Lower lobe of right lung (tissue), 2 donors: ENCODE data around the gene ANKRD33B. TPM values are rescaled to one million over a fixed set of nuclear protein-coding genes. Genes with fewer than 3 reads are reported as not detected.

Experiments
- ATAC-seq, 2 donors: fragments of 200-7000 bp; cut with Tn5 transposase; one replicate each; pipeline ENCODE4 v1.9.1; 2020 to 2022; ENCODE audit warnings: mild to moderate bottlenecking in 2 of 2, moderate library complexity in 2 of 2
- DNase-seq: peaks from one replicate; pipeline ENCODE4 v3.0.0-alpha.2; 2020
- H3K27ac ChIP-seq: fragments of 200-600 bp; one replicate; pipeline ENCODE4 v1.8.0; 2022
- H3K27me3 ChIP-seq: fragments of 200-600 bp; one replicate; pipeline ENCODE4 v1.8.0; 2022; ENCODE audit warnings: low read depth
- H3K36me3 ChIP-seq: fragments of 200-600 bp; one replicate; pipeline ENCODE4 v1.8.0; 2022; ENCODE audit warnings: mild to moderate bottlenecking
- H3K4me1 ChIP-seq: fragments of 200-600 bp; one replicate; pipeline ENCODE4 v1.8.0; 2022
- H3K4me3 ChIP-seq: fragments of 200-600 bp; one replicate; pipeline ENCODE4 v1.8.0; 2022; ENCODE audit warnings: mild to moderate bottlenecking
- H3K9me3 ChIP-seq: fragments of 200-600 bp; one replicate; pipeline ENCODE4 v1.8.0; 2022
- intact Hi-C: fragments of 100-400 bp; cut with DNase I; formaldehyde crosslinking; loops from one replicate; pipeline ENCODE4 v1.11.0; 2022
- total RNA-seq: library from RNA; stranded (reverse); fragmentation: NEBNext Ultra II Directional; extraction: Animal tissue kit (Norgen Biotek cat#: 25700); gene quantifications from one replicate; pipeline ENCODE4 v1.2.1, GENCODE V29; 2021
- TF ChIP-seq, protein P1 (sequence below): fragments of 200-600 bp; IDR thresholded peaks from one replicate; pipeline ENCODE4 v1.8.0; 2022; ENCODE audit warnings: antibody characterized with exemption, mild to moderate bottlenecking
- donor health status: DM: no; HTN: yes; CAD: no; lungs with severe emphysema.

ANKRD33B gene
- total RNA-seq, 1 donor from 2014 or later = 5.8 TPM

DNA sequence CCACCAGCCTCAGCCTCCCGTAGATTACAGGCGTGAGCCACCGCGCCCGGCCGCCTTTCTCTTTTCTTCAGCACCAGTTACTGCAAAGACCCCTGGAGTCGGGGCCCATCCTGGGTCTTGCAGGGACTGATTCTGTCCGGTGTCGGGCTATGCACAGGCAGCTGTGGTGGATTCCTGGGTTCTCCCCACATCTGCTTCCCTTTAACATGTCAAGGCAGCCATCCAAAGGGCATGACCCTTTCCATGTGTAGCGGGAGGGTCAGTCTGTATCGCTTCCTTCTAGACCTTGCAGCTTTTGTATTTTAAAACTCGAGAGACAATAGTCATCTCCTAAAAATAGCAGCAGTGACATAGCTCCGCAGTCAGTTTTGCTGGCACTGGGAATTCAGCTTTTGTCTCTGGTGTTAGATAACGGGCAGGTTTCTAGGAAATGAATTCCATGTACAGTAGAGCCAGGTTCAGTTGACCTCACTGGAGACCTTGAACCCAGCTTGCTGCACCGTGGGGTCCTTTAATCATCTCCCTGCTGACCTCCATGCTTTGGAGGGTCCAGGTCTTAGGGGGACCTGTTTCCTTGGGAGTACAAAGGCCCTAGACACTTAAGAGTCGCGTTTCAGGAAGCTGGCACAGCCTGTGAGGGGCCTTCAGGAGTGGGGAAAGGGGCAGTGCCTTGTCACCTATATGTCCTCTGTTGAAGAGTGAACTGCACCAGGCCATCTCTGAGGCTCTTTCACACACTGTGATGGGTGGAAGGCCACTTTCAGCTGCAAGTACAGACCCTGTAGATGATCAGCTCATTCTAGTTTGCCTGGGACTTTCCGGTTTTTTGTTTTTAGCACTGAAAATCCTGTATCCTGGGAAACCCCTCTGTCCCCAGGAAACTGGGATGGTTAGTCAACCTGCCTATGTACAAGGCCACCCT, 13.8 kb downstream of the ANKRD33B start:
- TF ChIP-seq, protein P1, sequence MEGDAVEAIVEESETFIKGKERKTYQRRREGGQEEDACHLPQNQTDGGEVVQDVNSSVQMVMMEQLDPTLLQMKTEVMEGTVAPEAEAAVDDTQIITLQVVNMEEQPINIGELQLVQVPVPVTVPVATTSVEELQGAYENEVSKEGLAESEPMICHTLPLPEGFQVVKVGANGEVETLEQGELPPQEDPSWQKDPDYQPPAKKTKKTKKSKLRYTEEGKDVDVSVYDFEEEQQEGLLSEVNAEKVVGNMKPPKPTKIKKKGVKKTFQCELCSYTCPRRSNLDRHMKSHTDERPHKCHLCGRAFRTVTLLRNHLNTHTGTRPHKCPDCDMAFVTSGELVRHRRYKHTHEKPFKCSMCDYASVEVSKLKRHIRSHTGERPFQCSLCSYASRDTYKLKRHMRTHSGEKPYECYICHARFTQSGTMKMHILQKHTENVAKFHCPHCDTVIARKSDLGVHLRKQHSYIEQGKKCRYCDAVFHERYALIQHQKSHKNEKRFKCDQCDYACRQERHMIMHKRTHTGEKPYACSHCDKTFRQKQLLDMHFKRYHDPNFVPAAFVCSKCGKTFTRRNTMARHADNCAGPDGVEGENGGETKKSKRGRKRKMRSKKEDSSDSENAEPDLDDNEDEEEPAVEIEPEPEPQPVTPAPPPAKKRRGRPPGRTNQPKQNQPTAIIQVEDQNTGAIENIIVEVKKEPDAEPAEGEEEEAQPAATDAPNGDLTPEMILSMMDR = no peak
- H3K27me3 ChIP-seq = no peaks in the 10 kb centered on the region
- no peak overlapping the region for H3K4me3 ChIP-seq
- peaks cover 13% of the 10 kb centered on the region for H3K4me1 ChIP-seq
- no peaks in the 10 kb centered on the region for H3K9me3 ChIP-seq
- intact Hi-C loops = no loop called here
- no peak for DNase-seq
- peak; percentile 43 to 60 for ATAC-seq
- H3K27ac ChIP-seq = peak overlapping the region; percentile 11
- no peaks in the 10 kb centered on the region for H3K36me3 ChIP-seq

DNA sequence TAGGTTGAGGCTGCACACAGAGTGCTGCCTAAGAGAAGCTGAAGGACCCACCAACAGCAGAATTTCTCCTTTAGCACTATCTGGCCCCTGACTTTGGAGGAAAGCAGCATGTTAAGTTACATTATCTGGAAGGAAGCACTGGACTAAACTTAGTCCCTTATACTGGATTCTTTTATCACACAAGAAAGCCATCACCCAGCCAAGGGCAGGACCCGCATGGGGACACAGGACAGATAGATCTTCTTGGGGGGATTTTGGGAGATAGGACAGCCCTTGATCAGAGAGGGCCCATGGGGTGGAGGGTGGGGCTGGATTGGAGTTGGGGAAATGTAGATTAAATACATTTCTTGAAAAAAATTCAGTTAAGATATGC, 14.4 kb downstream of the ANKRD33B start:
- Histone ChIP-seq H3K9me3 (no peaks in the 10 kb centered on the region), H3K27me3 (no peaks in the 10 kb centered on the region), H3K4me3 (no peak overlapping the region), H3K36me3 (no peaks in the 10 kb centered on the region), H3K4me1 (peaks cover 13% of the 10 kb centered on the region), H3K27ac (peak overlapping the region; percentile 11)
- intact Hi-C loops = no loop called here
- no peak for ATAC-seq
- DNase-seq = no peak
- TF ChIP-seq, protein P1 = no peak

DNA sequence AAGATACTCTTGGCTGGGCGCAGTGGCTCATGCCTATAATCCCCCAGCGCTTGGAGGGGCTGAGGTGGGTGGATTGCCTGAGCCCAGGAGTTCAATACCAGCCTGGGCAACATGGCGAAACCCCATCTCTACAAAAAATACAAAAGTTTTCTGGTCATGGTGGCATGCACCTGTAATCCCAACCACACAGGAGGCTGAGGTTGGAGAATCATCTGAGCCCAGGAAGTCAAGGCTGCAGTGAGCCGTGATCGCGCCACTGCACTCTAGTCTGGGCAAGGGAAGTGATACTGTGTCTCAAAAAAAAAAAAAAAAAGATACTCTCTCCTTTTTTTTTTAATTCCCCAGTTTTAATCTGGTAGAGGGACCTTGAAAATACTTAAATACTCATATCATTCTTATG, 15.0 kb downstream of the ANKRD33B start:
- intact Hi-C loops = no loop called here

DNA sequence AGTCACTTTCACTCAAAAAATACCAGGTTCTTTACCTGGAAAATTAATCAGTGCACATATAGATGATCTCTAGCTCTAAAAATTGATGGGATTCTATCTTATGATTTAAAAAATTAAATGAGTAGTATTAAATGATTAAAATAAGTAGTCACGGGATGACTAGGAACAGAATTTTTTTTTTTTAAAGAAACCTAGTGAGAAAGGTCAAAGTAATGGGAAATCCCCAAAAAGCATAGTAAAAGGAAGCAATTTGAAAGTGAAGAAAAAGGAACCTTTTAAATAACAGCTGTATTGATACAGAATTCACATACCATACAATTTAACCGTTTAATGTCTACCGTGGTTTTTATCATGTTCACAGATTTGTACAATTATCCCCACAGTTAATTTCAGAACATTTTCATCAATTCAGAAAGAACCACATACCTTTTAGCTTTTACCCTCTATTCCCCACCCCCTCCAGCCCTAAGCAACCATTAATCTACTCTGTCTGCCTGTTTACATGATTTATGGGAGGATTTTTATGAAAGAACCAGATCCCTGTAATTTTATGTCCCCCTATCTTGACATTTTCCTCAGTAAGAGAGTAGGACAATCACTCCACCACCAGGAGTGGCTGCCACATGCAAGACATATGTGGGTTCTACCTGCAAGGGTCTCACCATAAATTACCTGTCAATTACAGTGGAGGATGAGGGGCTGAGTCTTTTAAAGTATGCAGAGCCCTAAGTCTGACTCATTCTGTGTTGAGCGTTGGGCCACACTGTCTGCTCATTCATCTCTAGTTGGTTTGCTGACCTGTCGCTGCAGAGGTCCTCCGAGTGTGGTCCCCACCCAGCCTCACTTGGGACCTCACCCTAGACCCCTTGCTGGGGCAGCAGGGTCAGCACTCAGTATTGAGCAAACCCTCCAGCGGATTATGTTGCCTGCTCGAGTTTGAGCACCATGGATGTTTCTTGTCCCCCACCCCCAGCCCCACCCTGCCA, 16.0 kb downstream of the ANKRD33B start:
- Histone ChIP-seq H3K4me3 (no peak overlapping the region), H3K9me3 (no peaks in the 10 kb centered on the region), H3K27ac (no peak overlapping the region), H3K27me3 (no peaks in the 10 kb centered on the region), H3K4me1 (peaks cover 13% of the 10 kb centered on the region), H3K36me3 (no peaks in the 10 kb centered on the region)
- TF ChIP-seq, protein P1 = no peak
- ATAC-seq = no peak
- no peak for DNase-seq
- intact Hi-C loops = no loop called here

More for the DNA sequence above, 15.0 kb downstream of the ANKRD33B start:
- H3K4me1 ChIP-seq = peaks cover 13% of the 10 kb centered on the region
- DNase-seq (no peak), ATAC-seq (no peak)
- no peak overlapping the region for H3K27ac ChIP-seq
- H3K36me3 ChIP-seq = no peaks in the 10 kb centered on the region
- H3K4me3 ChIP-seq = no peak overlapping the region
- H3K27me3 ChIP-seq = no peaks in the 10 kb centered on the region
- H3K9me3 ChIP-seq = no peaks in the 10 kb centered on the region
- TF ChIP-seq, protein P1 = no peak
